Measurements from ENCODE around the gene INPP5E.

Gene INPP5E

DNA sequence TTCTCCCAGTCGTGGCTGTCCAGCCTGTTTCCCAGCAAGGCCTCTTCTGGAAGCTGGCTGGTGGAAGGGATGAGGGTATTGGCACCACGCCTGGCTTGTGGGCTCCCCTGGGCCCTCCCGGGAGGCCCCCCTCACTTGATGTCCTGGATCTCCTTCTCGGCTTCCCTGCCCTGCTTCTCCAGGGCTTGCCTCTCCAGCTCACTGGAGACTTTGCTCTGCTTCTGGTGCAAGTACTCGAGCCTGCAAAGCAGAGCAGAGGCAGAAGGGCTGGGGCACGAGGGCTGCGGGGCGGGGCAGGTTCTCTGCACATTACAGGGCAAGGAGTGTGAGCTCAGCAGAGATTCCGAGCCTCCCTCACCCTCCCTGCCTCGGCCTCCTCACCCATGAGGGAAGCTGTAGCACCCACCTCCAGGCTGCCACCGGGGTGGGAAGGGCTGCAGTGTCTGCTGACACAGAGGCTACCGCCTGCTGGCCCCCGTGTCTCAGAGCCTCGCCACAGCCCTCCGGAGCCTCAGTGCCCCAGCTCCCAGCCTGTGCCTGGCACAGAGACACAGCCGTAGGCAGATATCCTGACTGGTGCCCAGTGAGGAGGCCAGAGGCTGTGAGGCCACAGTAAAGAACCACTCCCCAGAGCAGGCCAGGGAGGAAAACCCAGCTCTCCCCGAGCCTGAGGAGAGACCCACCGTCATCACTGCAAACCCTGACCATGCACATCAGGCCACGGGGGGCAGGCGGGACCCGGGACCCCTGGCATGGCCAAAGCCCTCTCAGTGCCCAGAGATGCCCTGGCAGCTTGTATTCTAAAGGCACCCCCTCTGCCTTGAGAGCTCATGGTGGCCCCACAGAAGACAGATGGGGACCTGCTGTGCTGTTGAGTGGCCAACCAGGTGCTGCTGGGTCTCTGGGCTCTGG, 46.9 kb downstream of the INPP5E start:
- Histone ChIP-seq H3K4me1 (no peaks in the 10 kb centered on the region), H3K4me3 (no peak overlapping the region), H3K4me2 (no peak overlapping the region), H3K9ac (no peak overlapping the region), H3K27ac (no peak overlapping the region), H3K27me3 (no peaks in the 10 kb centered on the region), H3K36me3 (peaks cover 97% of the 10 kb centered on the region), H4K20me1 (peaks cover 43% of the 10 kb centered on the region), H3K9me3 (no peaks in the 10 kb centered on the region)
- no peak for TF ChIP-seq Cebpa-rat (IDR thresholded peaks at IDR 0.05)

DNA sequence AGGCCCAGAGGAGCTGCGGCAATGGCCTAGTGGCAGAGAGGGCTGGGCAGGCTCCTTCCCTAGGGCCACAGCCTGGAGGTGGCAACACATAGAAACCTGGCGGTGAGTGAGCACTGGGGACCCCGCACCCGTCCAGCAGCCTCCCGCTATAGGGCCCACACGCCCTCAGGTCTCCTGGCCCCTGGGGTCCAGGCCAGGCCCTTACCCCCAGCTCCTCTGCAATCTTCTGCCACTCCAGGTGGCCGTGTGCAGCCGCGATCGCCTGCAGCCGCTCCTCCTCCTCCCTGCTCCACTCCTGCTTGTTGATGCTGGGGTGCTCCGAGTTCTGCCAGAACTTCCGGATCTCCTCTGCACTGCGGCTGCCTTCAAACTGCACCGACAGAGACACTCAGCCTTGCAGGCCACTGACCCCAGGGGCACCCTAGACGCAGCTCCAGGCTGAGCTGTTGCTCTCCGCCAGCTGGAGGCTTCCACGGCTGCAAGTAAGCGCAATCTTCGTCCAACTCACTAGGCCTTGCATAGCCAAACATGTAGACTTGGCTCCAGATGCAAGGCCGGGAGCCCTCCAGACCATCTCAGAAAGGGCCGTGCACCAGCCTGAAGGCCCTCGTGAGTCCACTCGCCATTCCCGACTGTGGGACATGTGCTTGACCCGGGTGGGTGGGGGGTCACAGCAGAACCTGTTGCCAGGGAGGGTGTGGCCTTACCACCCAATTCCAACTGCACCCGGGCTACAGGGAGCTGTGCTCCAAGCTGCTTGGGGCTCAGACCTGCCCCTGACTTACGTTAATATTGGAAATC, 47.7 kb downstream of the INPP5E start:
- no peak for TF ChIP-seq Cebpa-rat (IDR thresholded peaks at IDR 0.05)
- H4K20me1 ChIP-seq: peaks cover 47% of the 10 kb centered on the region
- H3K4me2 ChIP-seq: no peak overlapping the region
- no peak overlapping the region for H3K27ac ChIP-seq
- no peak overlapping the region for H3K4me3 ChIP-seq
- peaks cover 99% of the 10 kb centered on the region for H3K36me3 ChIP-seq
- H3K27me3 ChIP-seq: no peaks in the 10 kb centered on the region
- no peaks in the 10 kb centered on the region for H3K9me3 ChIP-seq
- no peaks in the 10 kb centered on the region for H3K4me1 ChIP-seq
- H3K9ac ChIP-seq: no peak overlapping the region

DNA sequence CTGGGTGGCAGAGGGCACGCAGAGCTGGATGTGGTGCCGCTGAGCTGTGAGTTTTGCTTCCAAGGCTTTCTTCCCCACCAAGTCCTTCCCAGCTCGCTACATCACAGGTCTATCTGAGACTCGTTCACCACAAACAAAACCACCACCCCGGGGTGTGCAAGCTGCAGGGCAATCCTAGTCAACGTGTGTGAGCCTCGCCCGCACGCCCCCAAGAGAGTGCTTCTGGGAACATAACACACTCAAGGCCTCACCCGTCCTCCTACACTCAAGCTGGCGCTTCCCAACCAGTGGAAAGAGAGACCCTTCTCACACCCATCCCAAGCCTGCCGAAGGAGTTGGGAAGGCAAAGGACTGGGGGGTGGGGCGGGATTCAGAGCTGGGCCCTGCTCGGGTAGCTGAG, 50.2 kb downstream of the INPP5E start:
- no peaks in the 10 kb centered on the region for H3K9me3 ChIP-seq
- peaks cover 62% of the 10 kb centered on the region for H4K20me1 ChIP-seq
- H3K36me3 ChIP-seq: peaks cover 99% of the 10 kb centered on the region
- H3K9ac ChIP-seq: 0 out of 2 replicates have a peak overlapping the region, but pooled peaks have one; percentile 47
- no peak for TF ChIP-seq Cebpa-rat (IDR thresholded peaks at IDR 0.05)
- H3K4me2 ChIP-seq: no peak overlapping the region
- H3K27ac ChIP-seq: no peak overlapping the region
- no peaks in the 10 kb centered on the region for H3K27me3 ChIP-seq
- H3K4me3 ChIP-seq: no peak overlapping the region
- peaks cover 14% of the 10 kb centered on the region for H3K4me1 ChIP-seq

DNA sequence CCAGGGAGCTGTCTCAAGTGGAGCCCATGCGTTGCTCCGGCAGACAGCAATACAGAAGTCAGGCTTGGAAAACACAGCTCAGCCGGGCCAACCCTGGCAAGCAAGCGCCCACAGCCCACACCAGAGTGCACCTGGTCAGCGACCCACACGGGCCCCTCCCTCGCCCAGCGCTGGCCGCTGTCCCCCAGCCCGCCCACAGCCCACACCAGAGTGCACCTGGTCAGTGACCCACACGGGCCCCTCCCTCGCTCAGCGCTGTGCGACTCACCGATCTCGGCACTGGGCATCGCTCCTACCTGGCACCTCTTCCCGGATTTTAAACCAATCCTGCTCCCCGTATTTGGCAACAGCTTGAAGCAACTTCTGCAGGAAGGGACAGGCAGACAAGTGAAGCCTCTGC, 52.4 kb downstream of the INPP5E start:
- H3K36me3 ChIP-seq: peaks cover 99% of the 10 kb centered on the region
- no peak overlapping the region for H3K4me2 ChIP-seq
- H3K9ac ChIP-seq: no peak overlapping the region
- H3K27ac ChIP-seq: no peak overlapping the region
- peaks cover 16% of the 10 kb centered on the region for H3K4me1 ChIP-seq
- H4K20me1 ChIP-seq: peaks cover 51% of the 10 kb centered on the region
- no peaks in the 10 kb centered on the region for H3K27me3 ChIP-seq
- no peak for TF ChIP-seq Cebpa-rat (IDR thresholded peaks at IDR 0.05)
- no peaks in the 10 kb centered on the region for H3K9me3 ChIP-seq
- H3K4me3 ChIP-seq: no peak overlapping the region

DNA sequence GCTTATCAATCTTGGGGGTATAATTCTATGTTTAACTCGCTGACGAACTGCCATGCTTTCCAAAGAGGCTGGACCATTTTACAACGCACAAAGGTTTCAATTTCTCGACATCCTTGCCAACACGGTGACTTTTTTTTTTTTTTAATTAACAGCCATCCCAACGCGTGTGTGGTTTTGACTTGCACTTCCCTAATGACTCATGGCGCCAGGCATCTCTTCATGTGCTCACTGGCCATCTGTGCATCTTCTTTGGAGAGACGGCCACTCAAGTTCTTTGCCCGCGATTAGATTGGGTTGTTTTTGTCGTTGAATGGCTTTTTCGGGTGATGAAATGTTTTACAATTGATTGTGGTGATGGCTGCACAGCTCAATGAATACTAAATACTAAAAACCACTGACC, 53.6 kb downstream of the INPP5E start:
- Histone ChIP-seq H3K27ac (no peak overlapping the region), H3K4me3 (no peak overlapping the region), H3K9me3 (no peaks in the 10 kb centered on the region), H3K9ac (no peak overlapping the region), H3K4me2 (no peak overlapping the region), H4K20me1 (peaks cover 45% of the 10 kb centered on the region; the same call in 1 of the 2 replicates), H3K36me3 (peaks cover 99% of the 10 kb centered on the region), H3K4me1 (peaks cover 16% of the 10 kb centered on the region), H3K27me3 (no peaks in the 10 kb centered on the region)
- TF ChIP-seq Cebpa-rat (IDR thresholded peaks at IDR 0.05): no peak

DNA sequence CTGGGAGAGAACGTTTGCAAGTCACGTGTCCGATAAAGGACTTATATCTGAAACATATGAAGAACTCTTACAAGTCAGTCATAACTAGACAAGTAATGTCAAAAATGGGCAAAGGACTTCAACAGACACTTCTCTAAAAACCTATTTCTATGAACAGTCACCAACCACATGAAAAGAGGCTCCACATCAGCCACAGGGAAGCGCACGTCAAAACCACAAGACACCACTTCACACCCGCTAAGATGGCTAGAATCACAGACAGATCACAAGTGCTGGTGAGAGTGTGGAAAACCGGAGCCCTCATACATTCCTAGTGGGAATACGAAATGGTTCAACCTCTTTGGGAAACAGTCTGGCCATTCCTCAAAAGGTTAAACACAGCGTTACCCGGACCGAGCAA, 54.6 kb downstream of the INPP5E start:
- H3K4me2 ChIP-seq: peak overlapping the region; percentile 44
- no peaks in the 10 kb centered on the region for H3K9me3 ChIP-seq
- H3K4me1 ChIP-seq: peaks cover 16% of the 10 kb centered on the region
- no peaks in the 10 kb centered on the region for H3K27me3 ChIP-seq
- H3K36me3 ChIP-seq: peaks cover 99% of the 10 kb centered on the region
- TF ChIP-seq Cebpa-rat (IDR thresholded peaks at IDR 0.05): no peak
- H4K20me1 ChIP-seq: peaks cover 45% of the 10 kb centered on the region; the same call in 1 of the 2 replicates
- no peak overlapping the region for H3K27ac ChIP-seq
- H3K9ac ChIP-seq: no peak overlapping the region; the same call in 1 of the 2 replicates
- H3K4me3 ChIP-seq: no peak overlapping the region

DNA sequence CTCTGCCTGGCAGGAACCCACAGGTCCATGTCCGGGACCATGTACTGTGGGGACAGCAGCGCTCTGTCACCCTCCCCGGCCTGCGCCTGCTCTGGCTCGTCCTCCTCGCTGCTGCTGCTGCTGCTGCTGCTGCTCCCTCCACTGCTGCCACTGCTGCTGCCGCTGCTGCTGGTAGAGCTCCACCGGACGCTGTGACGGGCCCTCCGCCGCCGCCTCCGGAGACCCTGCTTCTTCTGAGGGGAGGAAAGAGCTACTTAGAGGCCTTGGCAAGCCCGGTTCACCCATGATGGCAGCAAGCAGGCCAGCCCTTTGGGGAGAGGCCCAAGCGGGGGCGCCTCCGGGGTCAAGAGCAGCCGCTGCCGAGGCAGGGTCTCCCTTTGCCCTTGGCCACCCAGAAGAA, 56.2 kb downstream of the INPP5E start:
- Histone ChIP-seq H4K20me1 (peaks cover 37% of the 10 kb centered on the region; the same call in 1 of the 2 replicates), H3K4me2 (no peak overlapping the region), H3K36me3 (peaks cover 99% of the 10 kb centered on the region), H3K27me3 (no peaks in the 10 kb centered on the region), H3K4me1 (peaks cover 16% of the 10 kb centered on the region), H3K9me3 (no peaks in the 10 kb centered on the region), H3K4me3 (no peak overlapping the region), H3K27ac (no peak overlapping the region), H3K9ac (no peak overlapping the region)
- no peak for TF ChIP-seq Cebpa-rat (IDR thresholded peaks at IDR 0.05)

DNA sequence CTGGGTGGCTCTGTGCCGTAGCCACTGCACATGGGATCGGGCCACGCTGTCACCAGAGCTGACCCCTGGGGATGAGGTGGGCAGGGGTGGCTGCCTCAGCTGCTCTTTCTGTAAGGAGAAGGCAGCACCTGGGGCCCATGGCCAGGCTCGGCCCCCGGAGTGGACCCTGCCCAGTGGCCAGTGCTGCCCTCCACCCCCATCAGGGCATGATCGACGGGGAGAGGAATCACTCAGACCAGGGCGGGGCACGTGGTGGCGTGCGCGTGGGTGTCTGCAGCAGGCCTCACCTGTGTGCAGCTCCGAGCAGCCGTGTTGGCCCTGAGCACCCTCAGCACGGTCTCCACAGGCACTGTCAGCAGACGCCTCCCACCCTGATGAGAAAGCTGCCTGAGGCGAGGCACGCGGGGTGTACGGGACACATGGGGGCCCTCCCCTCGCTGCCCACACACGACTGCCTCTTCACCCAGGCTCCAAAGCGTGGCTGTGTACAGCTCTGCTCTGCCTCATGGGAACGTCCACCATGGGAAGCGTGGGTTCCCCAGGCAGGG, 57.6 kb downstream of the INPP5E start:
- H3K4me2 ChIP-seq: no peak overlapping the region
- no peak overlapping the region for H3K4me3 ChIP-seq
- TF ChIP-seq Cebpa-rat (IDR thresholded peaks at IDR 0.05): no peak
- H3K9me3 ChIP-seq: no peaks in the 10 kb centered on the region
- peaks cover 43% of the 10 kb centered on the region for H4K20me1 ChIP-seq
- peaks cover 99% of the 10 kb centered on the region for H3K36me3 ChIP-seq
- no peak overlapping the region for H3K9ac ChIP-seq
- H3K4me1 ChIP-seq: peaks cover 26% of the 10 kb centered on the region
- H3K27me3 ChIP-seq: no peaks in the 10 kb centered on the region
- no peak overlapping the region for H3K27ac ChIP-seq

DNA sequence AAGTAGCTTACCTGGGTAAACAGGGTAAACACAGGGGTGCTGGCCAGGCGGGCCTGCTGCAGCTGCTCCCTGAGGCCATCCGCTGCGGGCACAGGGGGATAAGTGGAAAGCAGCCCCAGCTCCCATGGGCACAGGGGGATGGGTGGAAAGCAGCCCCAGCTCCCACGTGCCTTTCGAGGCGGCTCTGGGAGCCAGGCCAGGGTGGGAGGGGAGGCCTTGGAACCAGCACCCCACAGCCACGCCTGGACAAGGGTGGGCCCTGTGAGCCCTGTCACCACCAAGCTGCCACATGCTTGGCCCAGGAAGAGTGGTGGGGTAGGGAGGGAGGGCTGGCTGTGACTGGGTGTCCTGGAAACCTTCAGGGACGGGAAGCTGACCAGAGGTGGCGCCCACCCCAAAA, 58.3 kb downstream of the INPP5E start:
- TF ChIP-seq Cebpa-rat (IDR thresholded peaks at IDR 0.05): no peak
- no peaks in the 10 kb centered on the region for H3K9me3 ChIP-seq

More for the DNA sequence above, 58.3 kb downstream of the INPP5E start:
- no peak overlapping the region for H3K4me3 ChIP-seq
- H4K20me1 ChIP-seq: peaks cover 49% of the 10 kb centered on the region
- H3K27me3 ChIP-seq: no peaks in the 10 kb centered on the region
- H3K4me1 ChIP-seq: peaks cover 34% of the 10 kb centered on the region
- no peak overlapping the region for H3K4me2 ChIP-seq
- H3K36me3 ChIP-seq: peaks cover 92% of the 10 kb centered on the region
- H3K9ac ChIP-seq: no peak overlapping the region
- H3K27ac ChIP-seq: no peak overlapping the region

Measured in BLaER1 (cell line).